Stimulated activated CD8-positive, alpha-beta memory T cell treated with anti-CD3 and anti-CD28 coated beads, Interleukin-2, amount 100 ng/mL, for 1 hour (primary cell): ENCODE results near the gene LCN1.
"Not testable (repeated sequence)": the region's sequence is repeated elsewhere in the genome, so short reads cannot be mapped to it uniquely, and the experiment has no call there.

Experiments
- DNase-seq, 2 donors: peaks; one replicate each; pipeline ENCODE4 v3.0.0-alpha.2; 2020; ENCODE audit warnings: low read depth in 2 of 2

Gene LCN1

GRCh38 chr9:135546792-135547617 lies 25.8 kb downstream of the LCN1 start:
- DNase-seq: not testable (repeated sequence)

- no peak for DNase-seq
Observed at GRCh38 chr9:135547756-135548736, 26.8 kb downstream of the LCN1 start.

- DNase-seq: not testable (repeated sequence)
Observed at GRCh38 chr9:135549478-135550343, 28.5 kb downstream of the LCN1 start.

- DNase-seq: no peak
Observed at GRCh38 chr9:135550344-135550918, 29.2 kb downstream of the LCN1 start.

GRCh38 chr9:135551031-135551430 lies 29.8 kb downstream of the LCN1 start:
- DNase-seq: no peak

GRCh38 chr9:135551456-135551855 lies 30.2 kb downstream of the LCN1 start:
- DNase-seq: no peak

- DNase-seq: no peak
Observed at GRCh38 chr9:135552021-135552697, 30.9 kb downstream of the LCN1 start.

- no peak for DNase-seq
Observed at GRCh38 chr9:135552698-135553171, 31.5 kb downstream of the LCN1 start.

GRCh38 chr9:135554718-135555117 lies 33.5 kb downstream of the LCN1 start:
- no peak for DNase-seq

- no peak for DNase-seq
Observed at GRCh38 chr9:135555203-135555602, 34.0 kb downstream of the LCN1 start.

- DNase-seq: no peak
Observed at GRCh38 chr9:135555910-135556309, 34.7 kb downstream of the LCN1 start.

- DNase-seq: no peak
Observed at GRCh38 chr9:135559606-135560005, 38.4 kb downstream of the LCN1 start.

- no peak for DNase-seq
Observed at GRCh38 chr9:135561391-135562234, 40.4 kb downstream of the LCN1 start, which contains the start of gene PAEP. Gene PAEP, plus strand, starts transcription at chr9:135561756.

- DNase-seq: no peak
Observed at GRCh38 chr9:135562235-135562745, 41.0 kb downstream of the LCN1 start.

GRCh38 chr9:135563039-135563476 lies 41.8 kb downstream of the LCN1 start:
- DNase-seq: no peak

GRCh38 chr9:135563858-135564257 lies 42.6 kb downstream of the LCN1 start:
- no peak for DNase-seq

- no peak for DNase-seq
Observed at GRCh38 chr9:135565141-135565628, 43.9 kb downstream of the LCN1 start.

GRCh38 chr9:135565636-135566035 lies 44.4 kb downstream of the LCN1 start:
- no peak for DNase-seq

- DNase-seq: no peak
Observed at GRCh38 chr9:135566552-135566951, 45.3 kb downstream of the LCN1 start.
